Pons (tissue), 1 donor: ENCODE results near the gene SPANXN5.
"Not testable (repeated sequence)": the region's sequence is repeated elsewhere in the genome, so short reads cannot be mapped to it uniquely, and the experiment has no call there.

Experiments
- DNase-seq: peaks from one replicate; pipeline ENCODE4 v3.0.0-alpha.2; 2016; ENCODE audit warnings: low spot score

SPANXN5 gene, protein sequence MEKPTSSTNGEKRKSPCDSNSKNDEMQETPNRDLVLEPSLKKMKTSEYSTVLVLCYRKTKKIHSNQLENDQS

DNA sequence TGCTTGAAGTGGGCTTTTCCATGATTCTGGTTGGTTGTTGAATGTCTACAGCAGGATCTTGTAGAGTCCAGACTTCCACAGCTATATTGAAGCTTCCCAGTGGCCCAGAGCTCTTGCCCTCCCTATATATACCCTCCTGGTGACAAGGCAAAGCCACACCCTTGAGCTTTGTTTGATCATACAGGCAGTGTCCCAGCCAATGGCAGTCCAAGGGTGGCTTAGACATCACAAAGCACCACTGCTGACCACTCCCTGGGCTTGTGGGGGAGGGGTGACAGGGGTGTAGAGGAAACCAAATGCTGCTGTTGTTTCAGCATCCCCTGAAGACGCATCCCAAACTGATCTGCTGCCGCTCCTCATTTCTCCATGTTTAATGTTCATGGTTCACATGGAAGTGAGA, at the start of gene SPANXN5:
SPANXN5 (minus strand) TSS at position 101 of the 400 bp plus-strand sequence; CDS start at position 22, 79 bp downstream.
- DNase-seq = not testable (repeated sequence)

DNA sequence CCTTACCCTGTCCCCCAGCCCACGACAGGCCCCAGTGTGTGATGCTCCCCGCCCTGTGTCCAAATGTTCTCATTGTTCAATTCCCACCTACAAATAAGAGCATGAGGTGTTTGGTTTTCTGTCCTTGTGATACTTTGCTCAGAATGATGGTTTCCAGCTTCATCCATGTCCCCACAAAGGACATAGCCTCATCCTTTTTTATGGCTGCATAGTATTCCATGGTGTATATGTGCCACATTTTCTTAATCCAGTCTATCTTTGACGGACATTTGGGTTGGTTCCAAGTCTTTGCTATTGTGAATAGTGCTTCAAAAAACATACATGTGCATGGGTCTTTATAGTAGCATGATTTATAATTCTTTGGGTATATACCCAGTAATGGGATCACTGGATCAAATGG, 46.4 kb upstream of the SPANXN5 start:
- not testable (repeated sequence) for DNase-seq

DNA sequence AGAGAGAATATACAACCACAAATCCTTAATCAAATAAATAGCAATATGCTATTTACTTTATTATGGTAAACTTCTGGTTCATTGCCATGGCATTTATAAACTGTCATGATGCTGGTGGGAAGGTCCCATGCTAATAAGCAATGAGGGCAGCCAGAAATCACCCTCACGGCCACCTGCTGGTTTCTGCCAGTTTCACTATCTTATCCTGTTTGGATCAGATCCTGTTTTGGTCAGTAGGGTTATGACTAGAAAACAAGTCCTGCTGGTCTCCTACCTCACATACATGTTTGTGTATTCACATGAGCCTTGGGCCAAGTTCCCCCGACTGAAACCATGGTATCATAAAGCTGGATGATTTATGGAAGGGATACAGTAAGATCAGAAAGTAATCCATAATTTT, 41.9 kb upstream of the SPANXN5 start:
- DNase-seq = no peak

DNA sequence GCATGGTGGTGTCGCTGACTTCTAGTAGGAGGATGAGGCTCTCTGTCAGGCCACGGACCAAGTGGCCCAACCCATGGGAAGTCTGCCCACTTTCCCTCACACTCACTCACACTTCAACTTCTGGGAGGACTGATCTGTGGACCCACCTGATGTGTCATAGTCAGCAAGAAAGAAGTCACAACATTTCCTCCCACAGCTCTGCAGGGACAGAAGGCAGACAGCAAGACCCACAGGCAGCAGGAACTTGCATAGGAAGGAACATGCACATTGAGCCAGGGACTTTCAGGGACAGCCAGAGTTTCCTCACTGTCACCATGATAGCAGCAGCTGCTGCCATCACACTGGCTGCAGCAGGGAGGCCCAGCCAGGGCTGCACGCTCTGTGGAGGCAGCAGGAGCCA, 33.3 kb upstream of the SPANXN5 start:
- no peak for DNase-seq

DNA sequence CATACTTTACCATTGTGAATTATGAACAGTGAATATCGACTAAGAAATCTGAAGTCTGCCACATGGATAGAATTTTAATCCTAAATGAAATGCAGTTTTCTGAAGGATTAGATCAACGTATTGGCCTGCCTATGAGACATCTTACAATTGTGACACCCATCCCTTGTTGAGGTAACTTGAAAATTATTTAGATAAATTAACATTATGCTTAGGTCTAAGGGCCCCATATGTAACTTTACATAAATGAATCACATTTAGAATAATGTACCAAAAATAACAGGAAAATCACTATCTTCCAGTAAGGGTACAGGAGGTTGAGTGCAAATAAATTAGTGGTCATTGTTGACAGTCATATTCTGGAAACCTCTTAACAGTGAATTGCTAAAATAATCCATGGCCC, 27.4 kb upstream of the SPANXN5 start:
- DNase-seq = no peak

DNA sequence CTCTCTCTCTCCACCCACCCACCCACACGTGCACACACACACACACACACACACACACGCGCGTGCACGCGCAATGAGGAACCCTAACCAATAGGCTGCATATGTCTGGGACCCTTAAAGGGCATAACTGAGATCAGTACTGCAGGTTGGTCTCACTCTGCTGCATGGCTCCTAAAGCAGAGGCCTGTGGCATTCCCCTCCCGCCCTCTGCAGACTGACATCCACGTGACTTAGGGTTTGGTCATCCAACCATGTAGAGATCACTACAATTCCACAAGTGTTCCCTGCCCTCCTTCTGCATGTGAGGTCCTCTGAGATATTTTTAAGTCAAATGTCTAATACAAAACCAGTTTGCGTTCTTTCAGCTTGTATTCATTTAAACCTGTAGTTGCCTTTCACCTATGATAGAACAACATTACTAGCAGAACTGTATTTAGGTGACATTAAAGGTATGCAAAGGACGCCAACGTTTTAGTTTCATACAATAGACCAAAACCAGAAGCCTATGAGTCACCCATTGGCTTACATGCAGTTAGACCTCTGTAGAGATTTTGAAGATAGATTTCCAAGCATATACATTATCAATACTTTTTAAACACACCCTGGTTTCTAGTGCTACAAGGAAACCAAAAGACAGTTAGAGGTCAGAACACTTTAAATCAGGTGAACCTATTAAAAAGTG, 24.0 kb upstream of the SPANXN5 start:
- DNase-seq = no peak

DNA sequence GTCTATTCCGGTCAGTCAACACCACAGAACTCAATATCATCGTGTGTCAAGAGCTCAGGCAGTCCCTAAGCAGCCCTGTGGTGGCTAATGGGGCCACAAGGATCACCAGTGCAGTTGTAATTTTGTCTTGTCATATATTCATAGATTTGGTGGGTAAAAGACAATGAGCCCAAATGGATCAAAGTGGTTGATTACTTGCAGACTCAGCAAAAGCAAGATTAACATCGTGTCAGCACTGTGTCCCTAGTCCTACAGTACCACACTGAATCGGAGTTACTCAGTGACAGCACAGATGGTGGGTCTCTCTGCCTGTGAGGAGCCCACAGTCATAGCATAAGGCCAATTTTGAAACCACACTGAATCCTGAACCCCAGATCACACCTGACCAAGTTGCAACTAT, 22.6 kb upstream of the SPANXN5 start:
- DNase-seq = no peak

DNA sequence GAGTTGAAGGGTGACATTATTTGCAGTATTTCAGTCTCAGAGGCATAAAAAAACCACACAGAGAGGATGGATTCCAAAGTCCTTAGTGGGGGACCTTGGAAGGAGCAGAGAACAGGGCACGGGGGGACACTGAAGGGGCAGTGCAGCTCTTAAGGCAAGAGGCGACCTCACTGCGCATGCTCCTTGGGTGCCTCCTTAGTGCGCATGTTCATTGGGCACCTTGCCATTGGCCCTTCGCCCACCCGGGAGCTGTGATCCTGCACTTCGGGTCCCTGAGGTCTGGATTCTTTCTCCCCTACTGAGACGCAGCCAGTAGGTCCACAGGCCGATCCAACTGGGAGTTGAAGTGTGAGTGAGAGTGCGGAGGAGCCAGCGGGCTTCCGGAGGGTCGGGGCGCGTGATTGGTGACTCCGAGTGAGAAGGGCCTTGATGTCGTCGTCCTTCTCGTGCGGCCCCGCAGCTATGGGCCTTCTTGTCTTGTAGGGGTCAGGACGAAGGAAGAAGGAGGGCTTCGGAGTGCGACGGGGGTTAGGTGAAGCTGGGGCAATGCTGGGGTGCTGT, 13.9 kb upstream of the SPANXN5 start, which contains the start of gene XAGE5:
XAGE5 (plus strand) TSS at position 223 of the 561 bp plus-strand sequence. CDS start 1,280 bp downstream, outside the sequence.
- no peak for DNase-seq

DNA sequence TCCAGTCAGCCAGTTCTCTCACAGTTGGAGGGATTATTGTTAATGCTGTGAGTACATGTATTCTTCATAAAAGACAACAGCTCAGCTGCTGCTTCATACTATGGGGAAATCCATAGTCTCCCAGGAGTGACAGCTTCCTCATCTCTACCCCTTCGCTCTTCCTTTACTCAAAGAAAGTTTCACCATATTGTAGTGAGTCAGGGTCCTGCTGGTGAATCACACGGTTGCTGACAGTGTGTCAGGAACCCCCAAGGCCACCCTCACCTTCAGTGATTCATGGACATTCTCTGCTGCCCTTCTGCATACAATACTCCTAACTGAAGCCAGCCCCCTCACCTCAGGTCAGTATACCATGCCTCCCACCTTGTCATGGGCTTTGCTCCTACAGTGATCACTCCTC, 7.6 kb upstream of the SPANXN5 start:
- not testable (repeated sequence) for DNase-seq

DNA sequence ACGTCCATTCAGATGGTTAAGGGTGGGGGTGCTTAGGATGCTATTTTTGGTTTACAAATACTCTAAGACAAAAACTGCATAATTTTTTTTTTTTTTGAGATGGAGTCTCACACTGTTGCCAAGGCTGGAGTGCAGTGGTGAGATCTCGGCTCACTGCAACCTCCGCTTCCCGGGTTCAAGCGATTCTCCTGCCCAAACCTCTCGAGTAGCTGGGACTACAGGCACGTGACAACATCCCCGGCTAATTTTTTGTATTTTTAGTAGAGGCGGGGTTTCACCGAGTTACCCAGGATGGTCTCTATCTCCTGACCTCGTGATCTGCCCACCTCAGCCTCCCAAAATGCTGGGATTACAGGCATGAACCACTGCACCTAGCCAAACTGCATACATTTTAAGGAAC, 23.7 kb downstream of the SPANXN5 start:
- not testable (repeated sequence) for DNase-seq

DNA sequence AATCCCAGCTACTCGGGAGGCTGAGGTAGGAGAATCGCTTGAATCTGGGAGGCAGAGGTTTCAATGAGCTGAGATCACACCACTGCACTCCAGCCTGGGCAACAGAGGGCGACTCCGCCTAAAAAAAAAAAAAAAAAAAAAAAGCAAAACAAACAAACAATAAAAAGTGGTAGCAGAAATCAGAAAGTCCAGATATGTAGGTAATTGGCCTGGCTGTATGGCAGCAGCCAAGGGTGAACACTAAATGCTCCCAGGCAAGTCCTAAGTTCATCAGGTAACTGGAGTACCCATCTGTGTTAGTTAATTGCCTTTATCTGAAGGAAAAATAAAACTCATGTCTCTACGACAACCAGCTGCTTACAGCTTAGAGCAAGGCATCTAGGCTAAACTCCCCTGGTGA, 31.2 kb downstream of the SPANXN5 start:
- DNase-seq = not testable (repeated sequence)

DNA sequence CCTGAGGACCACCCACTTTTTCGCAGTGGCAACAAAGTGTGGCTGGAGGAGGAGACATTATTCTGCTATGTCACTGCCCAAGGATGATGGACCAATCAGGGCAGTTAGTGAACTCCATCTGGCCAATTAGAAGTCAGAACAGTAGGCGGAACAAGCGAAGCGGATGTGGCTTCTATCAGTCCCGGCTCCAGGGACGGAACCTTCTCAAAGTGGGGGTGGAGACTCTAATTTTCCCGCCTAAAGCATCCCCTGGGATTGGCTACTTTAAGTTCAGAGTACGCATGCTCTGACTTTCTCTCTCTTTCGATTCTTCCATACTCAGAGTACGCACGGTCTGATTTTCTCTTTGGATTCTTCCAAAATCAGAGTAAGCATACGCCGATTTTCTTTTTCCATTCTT, 46.3 kb downstream of the SPANXN5 start, which contains the start of gene SSX2B:
SSX2B (plus strand) TSS at position 301 of the 400 bp plus-strand sequence. CDS start 1,429 bp downstream, outside the sequence.
- DNase-seq = not testable (repeated sequence)
